HG03064 (cell line): ENCODE data around the gene EVA1C.
"Not testable (repeated sequence)": the region's sequence is repeated elsewhere in the genome, so short reads cannot be mapped to it uniquely, and the experiment has no call there.

ENCODE experiments used
- ATAC-seq: cut with Tn5 transposase; IDR thresholded peaks from one replicate; pipeline ENCODE4 v1.9.1; 2021; ENCODE audit warnings: low read depth; ENCODE audit not compliant: unreplicated experiment

The EVA1C gene

DNA sequence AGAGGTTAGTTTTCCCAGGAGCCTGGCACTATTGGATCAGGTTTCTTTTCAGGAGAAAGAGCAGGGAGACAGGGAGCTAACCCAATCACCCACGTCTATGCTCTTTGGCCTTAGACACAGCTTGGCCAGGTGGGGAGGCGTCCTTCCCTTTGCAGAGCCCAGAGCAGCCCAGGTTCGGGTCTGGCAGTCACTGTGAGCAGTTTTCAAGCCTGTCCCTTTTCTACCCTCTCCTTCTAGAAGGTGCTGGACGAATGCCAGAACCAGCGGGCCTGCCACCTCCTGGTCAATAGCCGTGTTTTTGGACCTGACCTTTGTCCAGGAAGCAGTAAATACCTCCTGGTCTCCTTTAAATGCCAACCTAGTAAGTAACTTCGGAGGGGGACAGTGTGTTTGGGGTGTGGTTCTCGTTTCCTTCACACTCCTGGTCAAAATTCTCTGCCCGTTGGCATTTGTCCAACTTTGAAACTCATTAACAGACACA, 44.9 kb downstream of the EVA1C start:
- no peak for ATAC-seq

DNA sequence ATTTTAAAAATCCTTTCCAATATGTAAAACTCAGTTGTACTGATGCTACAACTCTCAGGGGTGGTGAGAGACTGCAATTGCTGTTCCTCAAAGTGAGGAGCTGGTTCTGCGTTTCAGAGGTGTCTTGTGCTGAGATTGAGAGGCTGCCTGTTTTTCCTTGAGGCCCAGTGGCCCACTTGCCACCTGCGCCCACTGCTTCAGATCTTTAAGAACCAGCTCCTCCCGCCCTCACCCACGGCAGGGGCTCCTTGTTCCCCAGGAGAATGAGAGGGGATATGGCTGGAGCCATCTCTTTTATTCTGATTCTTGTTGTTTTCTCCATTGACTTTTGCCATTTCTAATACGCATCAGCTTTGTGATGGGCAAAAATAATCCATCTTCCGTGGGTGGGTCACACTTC, 45.5 kb downstream of the EVA1C start:
- ATAC-seq, result no peak

DNA sequence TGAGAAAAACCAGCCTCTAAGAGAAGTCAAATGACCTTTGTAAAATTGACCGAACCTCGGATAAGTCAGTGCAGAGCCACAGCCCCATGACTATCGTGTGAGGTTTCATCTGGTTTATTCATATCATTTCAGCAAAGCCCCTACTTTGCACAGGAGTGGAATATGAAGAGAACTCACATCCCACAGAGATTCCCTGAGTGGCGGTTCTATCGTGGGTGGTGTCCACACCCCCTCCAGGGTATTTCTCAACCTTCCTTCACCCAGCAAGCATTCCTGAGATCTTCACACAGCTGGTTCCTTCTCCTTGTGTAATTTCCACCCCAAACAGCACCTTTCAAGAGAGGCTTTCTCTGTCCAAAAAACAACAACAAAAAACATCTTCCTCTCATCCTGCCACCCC, 47.5 kb downstream of the EVA1C start:
- no peak for ATAC-seq

DNA sequence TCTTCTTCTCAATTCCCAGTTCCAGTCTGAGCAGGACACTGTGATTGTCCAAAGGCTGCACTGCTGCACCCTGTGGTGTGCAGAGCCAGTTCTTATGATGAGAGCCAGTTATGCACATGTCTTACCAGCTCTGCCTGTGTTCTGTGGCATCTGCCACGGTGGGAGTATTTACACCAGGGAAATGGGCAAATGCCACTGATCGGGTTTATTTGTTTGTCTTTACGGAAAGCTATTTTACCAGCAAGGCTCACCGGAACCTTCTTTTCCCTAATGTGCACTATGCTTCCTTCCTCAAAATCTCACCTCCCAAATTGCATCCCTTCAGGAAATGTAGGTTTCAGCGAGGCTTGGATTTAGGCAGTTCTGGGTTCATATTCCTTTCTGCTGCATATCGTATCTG, 49.0 kb downstream of the EVA1C start:
- ATAC-seq, result no peak

DNA sequence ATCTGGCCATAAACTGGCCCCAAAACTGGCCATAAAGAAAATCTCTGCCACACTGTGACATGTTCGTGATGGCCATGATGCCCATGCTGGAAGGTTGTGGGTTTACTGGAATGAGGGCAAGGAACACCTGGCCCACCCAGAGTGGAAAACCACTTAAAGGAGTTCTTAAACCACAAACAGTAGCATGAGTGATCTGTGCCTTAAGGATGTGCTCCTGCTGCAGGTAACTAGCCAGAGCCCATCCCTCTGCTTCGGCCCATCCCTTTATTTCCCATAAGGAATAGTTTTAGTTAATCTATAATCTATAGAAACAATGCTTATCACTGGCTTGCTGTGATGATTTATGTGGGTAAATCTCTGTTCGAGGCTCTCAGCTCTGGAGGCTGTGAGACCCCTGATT, 50.1 kb downstream of the EVA1C start:
- not testable (repeated sequence) for ATAC-seq

DNA sequence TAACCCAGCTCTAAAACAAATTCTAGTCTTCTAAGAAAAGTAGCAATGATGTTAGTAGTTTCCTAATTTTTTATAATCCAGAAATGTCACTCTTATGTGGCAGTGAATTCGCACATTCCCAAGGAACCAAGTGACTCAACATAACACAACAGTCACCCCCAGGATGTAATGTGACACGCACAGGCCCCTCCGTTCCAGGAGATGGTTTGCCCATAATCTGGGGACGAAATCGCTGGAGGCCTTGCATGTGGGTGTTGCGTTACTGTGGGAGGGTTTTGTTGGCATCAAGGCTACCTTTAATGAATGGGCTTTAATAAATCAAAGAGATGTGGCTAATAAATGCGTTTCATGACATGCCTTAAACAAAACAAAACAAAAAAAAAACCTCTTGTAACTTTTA, 50.9 kb downstream of the EVA1C start:
- ATAC-seq, result no peak

DNA sequence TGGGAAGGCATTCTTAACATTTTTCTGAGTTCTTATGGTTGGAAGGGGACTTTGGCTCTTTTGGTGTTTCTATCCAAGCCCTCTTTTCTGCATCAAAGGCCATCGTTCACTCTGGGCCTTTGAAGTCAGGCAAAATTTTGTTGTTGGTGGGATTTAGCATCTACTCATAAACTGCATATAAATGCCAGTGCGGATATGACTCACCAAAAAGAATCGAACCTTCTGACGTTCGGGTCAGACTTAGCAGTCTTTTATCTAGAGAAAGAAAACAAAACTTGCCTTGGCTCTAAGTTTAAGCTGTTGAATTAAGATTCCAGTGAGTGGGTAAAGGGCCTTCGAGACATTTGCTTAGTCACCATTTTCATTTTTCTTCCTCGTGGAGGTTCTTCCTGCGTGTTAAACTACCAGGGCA, 51.4 kb downstream of the EVA1C start:
- no peak for ATAC-seq

DNA sequence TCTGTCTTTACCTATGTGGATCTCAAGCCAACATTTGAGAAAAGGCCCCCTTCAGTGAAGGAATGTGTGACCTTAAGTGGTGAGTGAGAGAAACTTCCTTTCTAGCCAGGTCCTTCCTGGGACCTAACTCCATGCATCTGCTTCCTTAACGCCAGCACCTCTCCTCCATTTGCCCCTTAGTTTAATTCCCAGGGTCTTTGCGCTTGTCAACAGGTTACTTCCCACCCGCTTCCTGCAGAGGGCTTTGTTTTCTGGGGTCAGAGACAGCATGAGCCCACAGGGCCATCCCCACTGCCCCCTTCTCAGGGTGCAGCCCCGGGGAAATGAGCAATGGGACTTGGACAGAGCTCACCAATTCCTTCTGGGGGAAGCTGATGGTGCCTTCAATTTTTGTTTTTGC, 54.8 kb downstream of the EVA1C start:
- ATAC-seq, result no peak

DNA sequence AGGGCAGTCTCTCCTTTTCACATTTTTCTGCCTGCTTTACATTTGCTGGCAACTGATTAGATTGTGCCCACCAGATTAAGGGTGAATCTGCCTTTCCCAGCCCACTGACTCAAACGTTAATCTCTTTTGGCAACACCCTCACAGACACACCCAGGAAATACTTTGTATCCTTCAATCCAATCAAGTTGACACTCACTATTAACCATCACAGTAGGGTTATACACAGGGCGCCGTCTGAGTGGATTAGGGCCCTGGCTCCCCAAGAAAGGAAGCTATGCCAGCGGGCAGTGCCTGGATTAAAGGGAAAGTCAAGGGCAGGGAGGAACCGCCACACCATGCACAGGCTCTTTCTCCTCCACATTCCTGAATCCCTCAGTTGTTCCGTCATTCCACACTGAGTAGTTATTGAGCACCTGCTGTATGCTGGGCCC, 56.2 kb downstream of the EVA1C start:
- ATAC-seq, result no peak

DNA sequence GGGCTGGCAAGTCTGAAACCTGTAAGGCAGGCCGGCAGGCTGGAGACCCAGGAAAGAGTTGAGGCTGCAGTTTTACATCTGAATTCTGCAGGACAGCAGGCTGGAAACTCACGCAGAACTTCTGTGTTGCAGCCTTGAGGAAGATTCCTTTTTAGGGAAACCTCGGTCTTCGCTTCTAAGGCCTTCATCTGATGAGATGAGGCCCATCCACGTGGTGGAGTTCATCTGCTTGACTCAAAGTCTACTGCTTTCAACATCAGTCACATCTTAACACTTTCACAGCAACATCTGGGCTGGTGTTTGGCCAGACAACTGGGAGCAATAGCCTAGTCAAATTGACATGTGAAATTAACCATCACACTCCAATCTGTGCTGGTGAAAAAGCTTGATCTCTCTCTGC, 57.1 kb downstream of the EVA1C start:
- no peak for ATAC-seq

DNA sequence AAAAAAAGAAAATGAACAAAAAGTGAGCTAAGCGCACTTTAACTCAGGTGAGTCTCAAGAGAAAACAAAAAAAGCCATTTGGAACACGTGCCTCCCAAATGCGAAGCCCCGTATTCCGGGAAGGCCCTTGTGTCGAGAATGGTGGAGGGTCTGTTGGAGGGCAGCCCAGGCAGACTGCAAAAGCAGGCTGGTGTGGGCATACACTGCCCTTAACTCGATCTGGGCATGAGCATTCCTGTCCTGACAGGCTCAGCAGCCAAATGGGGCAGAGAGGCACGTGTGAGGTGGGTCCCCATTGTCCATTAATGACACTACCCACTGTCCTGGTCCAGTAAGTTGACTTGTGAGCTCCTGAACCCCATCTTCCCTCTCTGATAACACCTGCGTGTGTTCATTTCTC, 57.7 kb downstream of the EVA1C start:
- no peak for ATAC-seq

DNA sequence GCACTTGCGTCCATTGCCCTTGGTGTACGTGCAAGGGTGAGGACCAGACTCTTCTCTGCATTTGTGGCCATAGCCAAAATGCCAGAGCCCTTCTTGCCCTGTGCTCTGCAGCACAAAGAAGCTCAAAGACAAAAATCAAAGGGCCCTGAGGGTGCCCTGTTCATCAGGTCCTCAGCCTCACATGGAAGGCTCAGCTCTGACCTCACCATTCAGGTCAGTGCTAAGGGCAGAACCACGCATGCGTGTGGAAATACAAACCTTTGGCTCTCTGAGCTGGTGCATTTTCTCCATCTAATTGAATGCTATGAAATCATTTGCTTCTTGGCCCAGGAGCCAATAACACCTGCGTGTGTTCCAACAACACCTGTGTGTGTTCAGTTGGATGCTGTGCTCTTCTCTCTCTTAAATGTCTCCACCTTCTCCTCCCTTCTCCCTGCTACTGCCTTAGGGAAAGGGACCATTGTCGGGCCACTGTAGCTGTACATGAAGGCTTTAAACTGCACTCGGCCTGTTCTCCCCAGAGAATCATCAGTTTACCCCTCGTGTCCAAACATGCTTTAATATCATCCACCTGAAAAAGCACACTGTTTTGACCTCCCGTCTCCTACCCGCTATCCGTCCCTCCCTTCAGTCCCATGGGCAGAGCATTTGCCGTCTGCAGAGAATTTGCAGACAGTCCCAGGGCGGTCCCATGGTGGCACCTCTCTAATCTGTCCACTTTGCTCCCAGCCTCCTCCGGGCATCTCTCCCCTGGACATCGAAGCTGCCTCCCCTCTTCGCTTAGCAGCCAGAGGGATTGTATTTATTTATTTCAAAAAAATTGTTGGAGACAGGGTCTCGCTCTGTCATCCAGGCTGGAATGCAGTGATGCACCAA, 60.6 kb downstream of the EVA1C start:
- no peak for ATAC-seq

DNA sequence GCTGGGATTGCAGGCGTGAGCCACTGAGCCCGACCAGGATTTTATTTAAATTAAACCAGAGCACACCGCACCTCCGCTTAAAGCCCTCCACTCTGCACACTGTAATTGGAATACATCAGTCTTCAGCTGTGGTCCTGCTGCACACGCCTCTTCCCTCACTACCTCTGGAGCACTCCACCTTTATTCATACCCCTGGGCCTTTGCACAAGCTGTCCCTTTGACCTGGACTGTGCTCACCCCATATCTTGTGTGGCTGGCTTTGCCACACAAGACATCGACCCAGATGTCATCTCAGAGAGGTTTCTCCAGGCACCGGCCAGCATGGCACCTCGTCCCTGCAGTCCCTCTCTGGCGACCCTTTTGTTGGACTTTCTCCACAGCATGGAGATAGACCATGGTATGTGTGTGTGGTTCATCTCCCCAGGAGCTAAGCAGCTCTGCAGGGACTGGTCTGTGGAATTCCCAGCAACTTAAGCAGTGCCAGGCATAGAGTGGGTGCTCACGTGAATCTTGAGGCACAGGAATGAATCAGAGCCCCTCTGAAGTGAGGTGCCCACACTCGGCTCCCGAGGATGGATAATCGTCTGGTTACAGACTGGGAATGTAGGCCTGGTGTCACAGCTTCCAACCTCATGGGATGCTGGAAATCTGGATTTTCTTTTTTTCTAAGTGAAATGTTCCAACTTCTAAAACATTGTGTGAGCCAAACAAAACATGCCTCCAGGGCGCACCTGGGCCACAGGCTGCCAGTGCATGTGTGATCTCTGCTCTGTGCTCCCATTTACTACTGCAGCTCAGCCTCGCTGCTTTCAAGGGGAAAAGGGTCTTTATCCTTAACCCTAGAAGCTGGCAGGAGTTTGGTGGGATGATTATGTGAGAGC, 61.9 kb downstream of the EVA1C start:
- ATAC-seq, result no peak

DNA sequence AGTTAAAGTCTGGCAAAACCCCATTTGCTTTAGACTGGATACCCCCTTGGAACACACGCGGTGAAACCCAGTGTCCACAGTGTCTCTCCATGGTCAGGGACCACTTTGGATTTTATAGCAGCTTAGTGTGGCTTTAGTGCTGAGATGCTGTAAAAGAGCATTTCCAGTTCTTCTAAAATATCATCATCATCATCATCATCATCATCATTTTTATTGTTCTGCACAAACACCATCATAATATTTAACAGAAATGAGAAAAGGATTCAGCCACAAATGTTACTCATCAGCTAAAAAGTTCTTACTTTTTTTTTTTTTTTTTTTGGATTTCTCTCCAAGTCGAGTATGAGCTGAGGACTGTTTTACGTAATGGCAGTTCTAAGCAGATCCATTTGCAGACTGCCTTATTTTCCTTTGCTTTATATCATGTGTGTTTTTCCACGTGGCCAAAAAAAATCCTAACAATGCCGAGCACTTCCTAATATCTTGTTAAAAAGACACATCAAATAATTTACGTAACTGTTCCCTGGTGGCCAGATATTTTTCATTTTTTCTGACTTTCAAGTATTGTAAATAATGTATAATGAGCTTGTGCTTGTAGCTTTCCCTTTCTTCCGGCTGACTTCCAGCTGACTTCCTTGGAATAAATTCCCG, 62.8 kb downstream of the EVA1C start:
- no peak for ATAC-seq

DNA sequence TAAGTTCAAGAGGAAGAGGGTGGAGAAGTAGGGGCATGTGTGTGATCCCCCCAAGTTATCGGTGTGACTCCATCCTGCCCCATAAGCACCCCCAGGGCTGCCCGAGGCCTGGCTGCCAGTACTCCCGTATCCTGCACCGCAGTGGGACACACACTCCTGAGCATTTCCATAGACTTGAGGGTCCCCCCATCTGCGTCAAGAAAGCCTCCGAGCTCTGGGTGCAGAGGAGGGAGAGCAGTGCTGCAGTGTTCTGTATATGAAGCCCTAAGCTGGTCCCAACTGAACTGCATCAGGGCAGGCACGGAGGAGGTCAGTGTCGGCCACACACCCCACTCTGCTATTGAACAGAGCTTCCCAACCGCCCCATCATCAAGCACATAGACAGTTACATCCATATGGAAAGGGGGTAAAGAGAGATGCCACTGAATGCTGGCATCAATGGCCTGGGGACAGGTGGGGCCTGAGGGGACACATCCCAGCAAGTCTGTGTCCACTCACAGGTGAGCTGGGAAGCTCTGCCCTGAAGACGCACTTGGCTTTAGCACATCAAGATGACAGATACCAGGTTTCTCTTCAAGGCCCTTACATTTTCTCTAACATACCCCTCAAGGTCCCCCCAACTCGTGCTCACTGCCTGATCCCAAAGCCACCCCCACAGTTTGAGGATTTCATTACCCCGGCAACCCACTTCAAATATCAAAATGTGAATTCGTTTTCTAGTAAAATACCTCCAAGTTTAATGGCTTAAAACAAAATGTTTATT, 64.3 kb downstream of the EVA1C start:
- no peak for ATAC-seq

DNA sequence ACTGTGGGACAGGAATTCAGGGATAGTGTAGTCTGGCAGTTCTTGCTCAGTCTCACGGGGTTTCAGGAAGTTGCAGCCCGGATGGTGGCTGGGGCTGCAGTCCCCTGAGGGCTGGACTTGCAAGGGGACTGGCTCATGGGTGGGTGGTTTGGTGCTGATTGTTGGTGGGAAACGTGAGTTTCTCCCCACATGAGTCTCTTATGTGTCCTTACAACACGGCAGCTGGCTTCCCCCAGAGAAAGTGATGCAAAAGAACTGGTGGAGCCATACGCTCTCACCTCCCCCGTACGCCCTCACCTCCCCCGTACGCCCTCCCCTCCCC, 64.9 kb downstream of the EVA1C start:
- no peak for ATAC-seq

DNA sequence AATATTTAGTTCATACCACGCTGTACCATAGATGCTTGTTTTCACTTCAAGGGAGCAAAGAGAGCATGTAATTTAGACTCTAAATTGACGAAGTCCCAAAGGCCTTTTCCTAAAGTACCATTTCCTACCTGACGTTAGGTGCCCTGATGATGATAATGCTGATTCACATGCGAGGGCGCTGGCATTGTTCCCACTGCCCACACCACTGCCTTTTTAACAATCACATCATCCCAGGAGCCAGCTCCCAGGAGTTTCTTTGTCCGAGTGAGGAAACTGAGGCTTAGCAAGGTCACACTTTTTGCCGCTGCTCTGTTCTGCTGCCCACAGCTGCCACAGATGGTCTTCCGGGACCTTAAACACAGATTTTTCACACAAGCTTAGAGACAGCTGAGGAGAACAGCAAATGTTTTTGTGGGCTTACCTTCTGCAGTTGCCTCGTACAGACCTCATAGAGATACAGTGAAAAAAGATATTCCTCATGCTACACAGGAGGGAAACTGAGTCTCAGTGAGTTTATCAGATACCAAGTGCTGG, 69.4 kb downstream of the EVA1C start:
- ATAC-seq, result no peak

DNA sequence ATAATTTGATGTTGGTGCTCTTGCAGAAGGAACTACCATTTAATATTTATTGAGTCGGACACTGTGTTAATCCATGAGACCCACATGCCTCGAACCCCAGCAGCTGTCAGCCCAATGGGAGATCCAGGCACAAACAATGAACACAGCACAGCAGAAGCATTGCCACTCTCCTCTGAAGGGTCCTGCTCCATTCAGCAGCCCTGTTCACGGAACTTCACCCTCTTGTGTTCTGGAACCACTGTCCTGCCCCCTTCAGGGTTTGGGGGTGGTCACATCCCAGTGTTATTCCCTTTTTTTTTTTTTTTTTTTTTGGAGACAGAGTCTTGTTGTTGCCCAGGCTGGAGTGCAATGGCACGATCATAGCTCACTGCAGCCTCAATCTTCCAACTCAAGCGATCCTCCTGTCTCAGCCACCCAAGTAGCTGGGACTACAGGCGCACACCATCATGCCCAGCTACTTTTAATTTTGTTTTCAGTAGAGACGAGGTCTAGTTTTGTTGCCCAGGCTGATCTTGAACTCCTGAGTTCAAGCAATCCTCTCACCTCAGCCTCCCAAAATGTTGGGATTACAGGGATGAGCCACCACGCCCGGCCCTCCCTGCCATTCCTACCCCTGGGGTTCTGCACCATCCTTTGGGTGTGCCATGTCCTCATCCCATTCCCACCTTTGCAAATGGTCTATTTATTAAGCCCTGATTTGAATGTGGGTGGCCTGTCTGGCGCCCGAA, 70.2 kb downstream of the EVA1C start:
- no peak for ATAC-seq

DNA sequence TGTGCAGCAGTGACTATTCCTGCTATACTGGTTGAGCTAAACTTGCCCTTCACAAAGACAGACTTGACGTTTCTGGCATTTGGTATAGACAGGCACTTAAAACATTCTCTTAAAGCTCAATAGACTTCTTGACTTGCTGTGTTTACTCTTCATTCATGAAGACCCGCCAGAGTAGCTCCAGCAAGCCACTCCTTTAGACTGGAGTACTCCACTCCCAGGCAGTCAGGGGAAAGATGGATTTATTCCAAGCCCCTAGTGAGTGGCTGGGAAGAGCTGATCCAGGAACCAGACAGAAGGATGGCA, 70.7 kb downstream of the EVA1C start:
- ATAC-seq, result no peak
